ENCODE results near the gene C17orf67. TPM values are rescaled to one million over a fixed set of nuclear protein-coding genes. Genes with fewer than 3 reads are reported as not detected.
"Not testable (repeated sequence)": the region's sequence is repeated elsewhere in the genome, so short reads cannot be mapped to it uniquely, and the experiment has no call there.

The C17orf67 gene
- total RNA-seq, 1 donor from 2014 or later, result 0.30 TPM

GRCh38 chr17:56773124-56773523 lies 60.6 kb downstream of the C17orf67 start:
- no peak for DNase-seq (ENCODE audit: low read depth)

GRCh38 chr17:56772442-56772841 lies 61.3 kb downstream of the C17orf67 start:
- no peak for DNase-seq (ENCODE audit: low read depth)

- DNase-seq (ENCODE audit: low read depth), result no peak
Measured at GRCh38 chr17:56771975-56772374, 61.7 kb downstream of the C17orf67 start.

GRCh38 chr17:56771563-56771962 lies 62.2 kb downstream of the C17orf67 start:
- DNase-seq (ENCODE audit: low read depth), result no peak

- no peak for DNase-seq (ENCODE audit: low read depth)
Measured at GRCh38 chr17:56770427-56770826, 63.3 kb downstream of the C17orf67 start.

- DNase-seq (ENCODE audit: low read depth), result no peak
Measured at GRCh38 chr17:56765449-56765848, 68.3 kb downstream of the C17orf67 start.

GRCh38 chr17:56762988-56763387 lies 70.7 kb downstream of the C17orf67 start:
- DNase-seq (ENCODE audit: low read depth), result no peak

- DNase-seq (ENCODE audit: low read depth), result no peak
Measured at GRCh38 chr17:56762144-56762543, 71.6 kb downstream of the C17orf67 start.

GRCh38 chr17:56761387-56761786 lies 72.3 kb downstream of the C17orf67 start:
- peak; percentile 42 for DNase-seq (ENCODE audit: low read depth)

GRCh38 chr17:56757611-56758010 lies 76.1 kb downstream of the C17orf67 start:
- not testable (repeated sequence) for DNase-seq (ENCODE audit: low read depth)

- DNase-seq (ENCODE audit: low read depth), result peak; percentile 93
Measured at GRCh38 chr17:56756536-56756935, 77.2 kb downstream of the C17orf67 start.

- no peak for DNase-seq (ENCODE audit: low read depth)
Measured at GRCh38 chr17:56755310-56755709, 78.4 kb downstream of the C17orf67 start.

GRCh38 chr17:56754523-56755208 lies 79.1 kb downstream of the C17orf67 start:
- peak; percentile 55 for DNase-seq (ENCODE audit: low read depth)

- DNase-seq (ENCODE audit: low read depth), result no peak
Measured at GRCh38 chr17:56752263-56752836, 81.4 kb downstream of the C17orf67 start.

- DNase-seq (ENCODE audit: low read depth), result no peak
Measured at GRCh38 chr17:56751145-56751738, 82.5 kb downstream of the C17orf67 start.

GRCh38 chr17:56744721-56745120 lies 89.0 kb downstream of the C17orf67 start:
- DNase-seq (ENCODE audit: low read depth), result no peak

- DNase-seq (ENCODE audit: low read depth), result no peak
Measured at GRCh38 chr17:56742601-56743000, 91.1 kb downstream of the C17orf67 start.

Other genes with a start within 250 kb of the C17orf67 start
- gene NOG, start 240.2 kb downstream of the C17orf67 start, total RNA-seq, result 1.1 and 38.7 TPM in 2 replicates
- gene DGKE, start 231 bp upstream of the C17orf67 start, total RNA-seq, result 5.4 and 6.4 TPM in 2 replicates
- 24.3 and 27.7 TPM in 2 replicates for gene TRIM25, start 80.1 kb upstream of the C17orf67 start, total RNA-seq
- 14.8 and 15.9 TPM in 2 replicates for gene COIL, start 127.1 kb upstream of the C17orf67 start, total RNA-seq
- gene SCPEP1, start 144.2 kb upstream of the C17orf67 start, total RNA-seq, result 14.6 and 21.6 TPM in 2 replicates

Measured in renal cortical epithelial cell (primary cell).